Fibroblast of gingiva (primary cell): ENCODE data around the gene RFX8.

Source experiments
- DNase-seq: peaks from one replicate; pipeline ENCODE4 v3.0.0-alpha.2; 2011; ENCODE audit warnings: low read depth

Gene RFX8

DNA sequence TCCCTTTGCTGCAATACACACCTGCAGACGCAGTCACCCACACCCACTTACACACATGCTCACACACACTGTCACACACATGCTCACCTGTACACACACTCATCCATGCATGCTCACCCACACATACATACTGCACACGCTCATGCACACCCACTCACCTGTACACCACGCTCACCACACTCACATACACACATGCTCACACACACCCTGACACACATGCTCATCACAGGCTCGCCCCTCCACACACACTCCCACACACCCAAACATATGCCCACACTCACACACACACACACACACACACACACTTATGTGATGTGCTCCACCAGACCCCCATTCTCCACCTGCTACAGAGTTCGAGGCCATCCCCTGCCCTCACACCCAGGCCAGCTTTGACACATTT is 64.8 kb downstream of the RFX8 start:
- DNase-seq: no peak

DNA sequence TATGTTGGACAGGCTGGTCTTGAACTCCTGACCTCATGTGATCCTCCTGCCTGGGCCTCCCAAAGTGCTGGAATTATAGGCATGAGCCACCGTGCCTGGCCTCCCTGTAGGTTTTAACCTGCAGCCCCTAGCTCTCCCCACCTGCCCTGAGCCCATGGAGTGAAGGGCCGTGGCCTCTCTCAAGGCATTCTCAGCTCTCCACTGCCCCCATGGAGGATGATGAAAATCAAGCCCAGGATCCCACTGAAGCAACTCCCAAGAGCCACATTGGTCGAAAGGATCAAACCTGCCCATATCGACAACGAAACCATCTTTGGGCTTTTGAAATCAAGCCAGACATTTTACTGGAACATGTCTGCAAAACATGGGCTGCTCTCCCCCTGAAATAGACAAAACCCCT is 65.2 kb downstream of the RFX8 start:
- no peak for DNase-seq

DNA sequence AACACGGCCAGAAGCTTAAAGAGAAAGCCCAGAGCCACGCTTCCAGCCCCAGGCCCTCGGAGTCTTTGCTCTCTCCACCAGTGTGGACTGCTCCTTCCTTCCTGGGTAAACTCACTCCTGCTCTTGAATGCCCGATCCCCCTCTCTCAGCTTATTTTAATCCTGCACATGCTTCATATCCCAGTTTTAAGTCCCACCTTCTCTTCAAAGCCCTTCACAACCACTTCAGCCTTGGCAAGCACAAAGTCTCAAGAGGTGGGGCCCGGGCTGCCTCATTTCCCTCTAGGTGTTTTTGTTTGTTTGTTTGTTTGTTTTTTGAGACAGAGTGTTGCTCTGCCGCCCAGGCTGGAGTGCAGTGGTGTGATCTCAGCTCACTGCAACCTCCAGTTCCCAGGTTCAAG is 66.0 kb downstream of the RFX8 start:
- DNase-seq: no peak

DNA sequence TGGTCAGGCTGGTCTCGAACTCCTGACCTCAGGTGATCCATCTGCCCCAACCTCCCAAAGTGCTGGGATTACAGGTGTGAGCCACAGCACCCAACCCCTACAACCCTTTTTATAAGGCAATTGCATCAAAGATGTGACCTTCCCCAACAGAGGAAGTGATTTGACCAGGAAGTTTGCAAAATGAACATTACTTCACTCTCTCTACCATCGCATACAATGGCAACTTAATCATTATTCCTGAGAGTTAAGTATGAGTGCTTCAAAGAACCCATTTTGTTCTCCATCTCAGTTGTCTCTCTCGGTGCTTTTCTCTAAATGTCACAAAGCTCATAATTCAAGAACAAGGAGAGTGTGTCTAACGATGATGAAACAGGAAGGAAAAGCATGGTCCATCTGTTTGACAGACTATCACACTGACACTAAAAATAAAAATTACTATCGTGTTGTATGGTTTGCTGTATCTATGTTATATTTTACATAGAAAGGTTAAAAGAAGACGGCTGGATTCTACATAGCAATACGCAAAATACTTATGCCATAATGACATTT is 69.5 kb downstream of the RFX8 start:
- no peak for DNase-seq

DNA sequence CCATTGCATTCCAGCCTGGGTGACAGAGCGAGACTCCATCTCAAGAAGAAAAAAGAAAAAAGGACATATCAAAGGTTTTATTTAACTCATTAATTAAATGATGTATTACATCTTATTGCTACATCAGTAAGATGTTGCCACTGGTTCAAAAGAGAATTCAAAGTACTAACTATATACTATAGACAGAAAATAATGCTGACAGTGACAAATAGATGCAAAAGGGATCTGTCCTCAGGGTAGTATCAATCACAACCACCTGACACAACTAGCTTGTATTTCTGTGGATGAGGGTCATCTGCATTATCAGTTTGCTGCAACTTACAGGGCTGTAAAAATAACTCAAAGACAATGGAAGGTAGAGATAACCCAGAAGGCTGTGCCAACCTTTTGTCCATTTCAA is 71.2 kb downstream of the RFX8 start:
- no peak for DNase-seq

DNA sequence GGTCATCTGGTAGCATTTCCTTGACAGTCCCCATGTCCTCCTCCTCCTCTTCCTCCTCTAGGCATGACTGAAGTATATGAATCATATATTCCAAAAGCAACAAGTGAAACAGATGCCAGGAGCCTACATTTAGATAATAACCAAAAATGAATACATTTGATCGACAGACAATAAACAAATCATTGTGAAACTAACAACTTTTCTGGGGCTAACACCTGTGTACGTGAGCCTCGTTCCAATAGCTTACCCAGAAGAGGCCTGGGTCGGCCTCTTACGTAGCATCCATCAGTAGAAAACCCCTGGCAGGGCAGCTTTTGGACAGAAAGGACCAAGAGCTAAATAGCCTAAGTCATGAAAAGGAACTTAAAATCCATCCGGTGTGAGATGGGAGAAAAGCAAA is 72.3 kb downstream of the RFX8 start:
- no peak for DNase-seq

DNA sequence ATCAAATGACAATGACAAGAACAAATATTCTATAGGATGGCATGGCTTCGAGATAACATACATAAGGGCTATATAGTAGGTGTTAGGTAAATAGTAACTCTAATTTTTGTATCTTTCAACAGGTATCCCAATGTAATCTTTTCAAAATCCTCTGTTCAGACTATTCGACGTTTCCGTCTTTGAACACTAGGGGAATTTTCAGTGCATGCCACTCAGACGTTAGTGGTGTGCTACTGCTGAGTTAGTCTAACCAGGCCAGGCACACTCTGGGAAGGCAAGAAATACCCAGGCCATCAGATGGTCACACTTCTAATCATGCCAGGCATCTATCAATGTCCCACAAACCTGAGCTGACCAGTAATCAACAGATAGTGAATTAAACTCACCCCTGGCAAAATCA is 73.0 kb downstream of the RFX8 start:
- no peak for DNase-seq

DNA sequence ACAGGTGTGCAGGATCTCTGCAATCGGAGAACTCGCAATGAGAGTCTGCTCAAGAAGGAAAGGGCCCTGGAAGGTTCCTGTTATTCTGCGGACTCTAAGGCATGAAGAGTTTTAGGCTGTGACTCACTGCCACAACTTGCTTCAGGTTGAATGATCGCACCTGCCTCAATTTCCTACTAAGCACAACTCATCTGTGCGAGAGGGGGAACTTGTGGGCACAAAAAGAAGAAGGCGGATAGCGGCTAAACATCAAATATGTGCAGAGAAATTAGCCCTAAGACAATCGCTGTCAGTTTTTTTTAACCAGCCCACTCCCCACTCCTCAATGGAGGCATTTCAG is 73.6 kb downstream of the RFX8 start:
- no peak for DNase-seq

DNA sequence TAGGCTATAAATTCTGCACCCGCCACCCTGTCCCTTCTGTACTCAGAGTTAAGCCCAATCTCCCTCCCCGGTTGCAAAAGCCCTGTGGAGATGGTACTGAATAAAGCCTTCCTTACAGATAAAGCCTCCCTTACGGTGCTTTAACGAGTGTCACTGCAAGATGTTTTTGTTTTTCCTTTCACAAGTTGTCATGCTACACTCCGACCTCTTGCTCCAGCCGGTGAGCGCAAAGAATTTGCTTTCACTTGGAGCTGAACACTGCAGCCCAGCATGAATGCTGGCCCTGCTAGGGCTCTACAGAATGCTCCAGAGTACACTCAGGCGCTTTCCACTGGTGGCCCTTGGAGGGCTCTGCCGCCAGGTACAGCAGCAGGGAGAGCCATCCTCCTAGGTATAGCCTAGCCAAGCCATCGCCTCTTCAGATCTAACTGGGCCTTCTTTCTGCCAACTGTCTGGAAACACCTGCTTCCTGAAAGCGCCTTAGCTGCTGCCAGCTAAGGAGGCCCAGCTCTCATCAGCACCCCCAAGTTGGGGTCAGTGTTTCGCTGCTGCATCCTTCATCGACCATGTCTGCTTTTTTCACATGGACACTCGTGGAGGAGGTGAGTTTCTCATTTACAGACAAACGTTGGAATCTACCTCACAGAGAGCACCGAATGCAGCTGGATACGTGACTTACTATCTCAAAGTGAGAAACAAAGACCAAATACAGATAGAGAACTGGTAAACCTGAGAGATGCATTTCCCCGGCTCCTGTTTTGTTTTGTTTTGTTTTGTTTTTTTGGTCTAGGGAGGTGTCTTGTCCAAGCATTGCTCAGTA is 74.2 kb downstream of the RFX8 start:
- DNase-seq: no peak

DNA sequence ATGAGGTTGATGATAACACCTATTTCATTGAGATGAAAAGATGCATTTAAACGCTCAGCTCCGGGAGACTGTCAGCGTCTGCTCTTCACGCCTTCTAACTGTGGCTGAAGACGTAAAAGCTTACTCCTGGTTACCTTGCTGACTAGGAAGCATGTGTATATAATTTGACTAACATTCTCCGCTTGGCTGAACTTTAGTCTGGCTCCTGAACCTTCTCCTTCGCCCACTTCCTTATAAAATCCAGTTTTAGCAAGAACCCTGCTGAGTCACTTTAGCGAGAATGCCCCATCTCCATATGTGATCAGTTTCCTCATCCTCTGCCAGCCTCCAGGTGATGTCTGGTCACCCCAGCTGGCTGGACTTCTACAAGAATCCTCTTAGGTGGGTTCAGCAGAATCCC is 74.9 kb downstream of the RFX8 start:
- DNase-seq: no peak

DNA sequence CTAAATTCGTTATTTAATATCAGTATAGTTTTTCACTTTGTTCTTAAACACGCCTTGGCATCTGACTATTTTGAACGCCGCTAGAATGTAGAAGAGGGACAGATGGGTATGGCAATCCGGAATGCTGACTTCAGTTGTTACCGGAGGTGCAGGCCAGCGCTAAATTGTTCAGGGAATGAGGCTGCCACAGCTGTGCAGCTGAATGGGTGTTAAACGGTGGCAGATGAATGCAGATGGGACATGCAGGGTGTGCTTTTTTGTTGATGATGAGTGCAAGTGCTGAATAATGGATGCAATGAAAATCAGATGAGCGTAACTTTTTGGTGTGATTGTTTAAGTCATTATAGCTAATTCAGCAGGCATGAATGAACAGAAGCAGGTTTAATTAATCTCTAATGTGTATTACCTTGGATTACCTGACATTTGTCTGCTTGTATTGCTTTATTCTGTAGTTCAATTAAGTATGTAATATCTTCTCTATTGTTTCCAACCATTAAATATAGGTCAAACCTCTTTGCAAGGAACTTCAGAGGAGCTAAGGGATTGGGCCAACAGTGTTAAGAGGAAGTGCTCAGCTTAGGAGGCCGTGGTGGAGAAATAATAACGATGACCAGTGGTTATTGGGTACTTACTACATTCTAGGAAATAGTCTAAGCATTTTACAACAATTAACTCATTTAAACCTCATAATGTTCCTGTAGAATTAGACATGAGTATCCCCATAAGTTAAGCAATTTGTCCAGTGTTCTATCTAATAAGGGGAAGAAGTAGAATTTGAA is 75.7 kb downstream of the RFX8 start:
- DNase-seq: no peak

DNA sequence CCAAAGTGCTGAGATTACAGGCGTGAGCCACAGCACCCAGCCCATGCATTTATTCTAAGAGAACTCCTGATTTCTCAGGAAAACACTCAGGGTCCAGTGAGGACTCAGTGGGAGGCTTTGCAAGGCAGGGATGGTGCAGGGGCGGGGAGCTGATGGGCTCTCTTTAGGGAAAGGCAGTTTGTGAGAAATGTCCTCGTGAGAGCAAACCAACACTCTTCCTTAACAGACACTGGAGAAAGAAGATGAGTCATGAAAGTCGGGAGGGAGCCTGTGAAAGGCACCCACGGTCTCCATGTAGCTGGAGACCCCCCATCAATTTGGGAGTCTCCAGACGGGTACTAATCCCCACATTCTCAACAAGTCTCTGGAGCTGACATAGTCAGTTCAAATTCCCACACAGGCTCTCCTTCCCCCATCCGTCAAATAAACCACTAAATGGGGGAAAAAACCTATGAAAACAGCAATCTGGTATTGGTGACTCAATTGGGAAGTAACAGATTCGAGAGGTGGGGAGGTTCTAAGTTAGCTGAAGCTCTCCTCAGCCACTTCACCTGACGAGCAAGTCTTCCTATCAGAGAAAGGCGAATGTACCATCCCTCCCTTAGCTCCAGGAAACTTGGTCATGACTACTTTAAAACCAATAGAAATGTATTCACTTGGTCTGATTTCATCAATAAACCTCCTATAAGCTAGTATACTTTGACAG is 76.6 kb downstream of the RFX8 start:
- DNase-seq: no peak

DNA sequence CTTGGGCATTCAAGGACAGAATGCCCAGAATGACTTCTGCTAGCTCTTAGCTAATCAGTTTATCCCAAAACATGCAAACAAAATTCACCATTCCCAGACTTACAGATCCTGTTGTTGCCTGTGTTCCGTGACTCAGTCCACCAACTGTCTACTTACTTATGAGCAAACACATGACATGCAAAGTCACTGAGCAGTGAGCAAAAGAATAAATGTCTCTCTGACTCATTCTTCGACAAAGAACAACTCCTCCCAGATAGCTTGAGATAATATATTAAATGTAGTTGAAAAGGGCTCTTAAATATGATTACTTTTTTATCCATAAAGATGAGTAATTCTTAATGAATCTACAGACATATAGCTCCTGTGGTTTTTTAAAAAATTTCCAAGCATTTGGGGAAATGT is 78.6 kb downstream of the RFX8 start:
- peak; percentile 70 for DNase-seq

DNA sequence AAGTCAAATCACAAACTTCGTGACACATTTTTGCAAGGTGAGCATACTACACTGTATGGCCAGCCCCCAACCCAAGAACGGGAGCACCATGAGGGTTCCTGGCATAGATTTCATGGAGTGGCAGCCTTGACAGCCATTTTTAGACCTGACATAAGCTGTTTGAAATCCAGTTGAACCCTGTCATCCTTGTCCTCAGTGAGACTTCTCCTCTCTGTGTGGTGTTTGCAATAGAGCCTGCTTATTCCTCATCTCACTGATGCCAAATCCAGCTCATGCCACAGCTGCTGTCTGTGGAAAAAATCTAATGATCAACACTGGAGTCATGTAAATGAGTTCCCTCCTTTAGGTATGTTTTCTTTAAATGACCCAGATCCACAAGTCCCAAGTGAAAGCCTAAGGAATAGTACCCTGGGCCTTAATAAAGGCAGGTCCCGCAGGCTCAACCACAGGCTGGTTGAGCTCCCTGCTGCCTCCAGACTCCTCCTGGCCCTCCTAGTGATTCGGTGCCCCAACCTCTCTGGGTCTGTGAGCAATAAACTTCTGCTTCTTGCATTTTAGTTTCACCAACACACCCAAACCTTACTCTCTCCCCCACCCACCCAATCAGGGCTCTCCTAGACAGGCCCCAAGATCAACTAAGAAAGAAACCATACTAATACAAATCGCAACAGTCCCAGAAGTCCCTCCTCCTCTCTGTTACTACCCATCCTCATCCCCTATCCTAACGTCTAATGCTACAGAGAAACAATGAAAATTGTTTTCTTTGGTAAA is 79.2 kb downstream of the RFX8 start:
- DNase-seq: no peak

DNA sequence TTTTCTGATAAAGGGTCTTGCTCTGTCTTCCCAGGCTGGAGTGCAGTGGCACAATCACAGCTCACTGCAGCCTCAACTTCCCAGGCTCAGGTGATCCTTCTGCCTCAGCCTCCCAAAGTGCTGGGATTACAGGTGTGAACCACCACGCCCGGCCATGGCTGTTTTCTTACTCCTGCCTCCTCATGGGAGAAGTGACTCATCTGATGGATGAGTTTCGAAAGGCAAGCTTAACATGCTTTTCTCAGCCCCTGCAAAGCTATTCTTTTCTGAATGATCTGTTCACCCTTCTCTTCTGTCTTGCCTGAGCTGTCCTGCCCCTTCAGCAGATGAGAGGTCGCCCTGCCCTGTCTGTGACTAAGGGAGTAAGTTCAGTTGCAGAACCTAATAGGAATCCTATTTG is 86.7 kb downstream of the RFX8 start:
- peak; percentile 29 for DNase-seq

DNA sequence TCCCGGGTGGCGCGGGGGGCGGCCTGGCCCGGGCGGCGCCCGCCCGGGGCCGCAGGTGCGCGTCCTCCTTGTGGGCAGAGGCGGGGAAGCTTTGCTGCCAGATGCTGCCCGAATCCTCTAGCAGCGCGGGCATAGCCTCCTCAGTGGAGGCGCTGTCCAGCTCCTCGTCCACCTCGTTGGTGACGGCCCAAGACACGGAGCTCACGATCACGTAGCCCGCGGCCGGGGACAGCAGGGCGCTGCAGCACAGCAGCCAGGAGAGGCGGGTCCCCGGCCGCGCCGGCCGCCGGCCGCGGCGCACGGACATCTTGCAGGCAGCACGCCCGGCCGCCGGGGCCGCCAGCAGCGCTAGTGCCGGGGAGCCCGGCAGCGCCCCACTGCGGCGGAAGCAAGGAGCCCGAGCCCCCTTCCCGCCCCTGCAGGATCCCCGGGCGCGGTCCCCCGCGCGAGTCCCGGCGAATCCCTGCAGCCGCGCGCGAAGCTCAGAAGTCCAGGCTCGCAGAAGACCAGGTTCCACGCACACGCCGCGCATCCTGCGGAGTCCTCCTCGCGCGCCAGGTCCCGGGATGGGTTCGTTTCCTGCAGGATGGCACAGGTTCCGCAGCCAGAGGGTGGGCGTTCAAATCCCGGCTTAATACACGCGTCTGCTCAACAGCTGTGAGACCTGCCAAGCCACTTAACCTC is 87.6 kb downstream of the RFX8 start, which contains the start of gene CREG2:
TSS of gene CREG2 (minus strand) at position 353 of the 684 bp plus-strand sequence. CDS start at position 307, 46 bp downstream.
- DNase-seq: peak; percentile 35

DNA sequence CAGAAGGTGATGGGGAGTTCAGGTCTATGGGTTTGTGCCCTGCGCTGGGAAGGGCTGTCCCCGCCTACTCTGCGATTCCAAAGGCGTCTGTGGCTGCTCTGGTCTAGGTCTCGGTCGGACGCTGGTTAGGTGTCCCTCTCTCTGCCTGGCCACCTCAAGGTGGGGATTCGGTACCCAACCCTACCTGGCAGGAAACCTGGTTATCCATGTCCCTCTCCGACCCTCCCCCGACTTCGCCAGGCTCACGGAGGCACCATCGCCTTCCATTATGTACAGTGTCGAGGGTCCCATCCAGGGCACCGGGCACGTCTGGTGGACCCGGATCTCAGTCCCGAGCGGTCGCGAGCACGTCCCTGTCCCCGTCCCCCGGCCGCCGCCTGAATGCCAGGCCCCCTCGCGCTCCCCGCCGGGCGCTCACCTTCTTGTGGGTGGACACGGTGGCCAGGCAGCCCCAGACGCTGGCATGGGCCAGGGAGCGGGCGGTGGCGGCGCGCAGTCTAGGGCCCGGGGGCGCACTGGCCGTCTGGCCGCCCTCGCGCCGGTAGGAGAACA is 88.2 kb downstream of the RFX8 start:
- no peak for DNase-seq

DNA sequence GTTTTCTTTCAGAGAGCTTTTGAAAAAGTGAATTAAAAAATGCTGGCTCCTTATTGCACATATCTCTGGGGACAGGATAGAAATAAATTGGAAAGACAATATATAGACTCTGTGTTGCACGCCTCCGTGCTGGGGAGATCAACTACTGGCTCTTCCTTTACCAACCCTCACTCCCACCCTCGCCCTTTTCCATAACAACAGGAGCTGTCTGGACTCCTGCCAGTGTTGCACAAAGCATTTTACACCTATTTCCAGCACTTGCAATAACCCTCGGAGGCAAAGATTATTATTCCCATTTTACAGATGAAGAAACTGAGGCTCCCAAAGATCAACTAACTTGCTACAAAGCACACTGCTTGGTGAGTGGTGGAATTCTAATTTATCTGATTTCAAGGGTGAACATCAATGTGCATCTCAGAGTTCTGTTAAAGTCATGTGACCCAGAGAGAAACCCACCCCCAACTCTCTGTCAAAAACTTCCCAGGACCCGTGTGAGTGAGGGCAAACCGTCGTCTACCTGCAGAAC is 91.8 kb downstream of the RFX8 start:
- no peak for DNase-seq

DNA sequence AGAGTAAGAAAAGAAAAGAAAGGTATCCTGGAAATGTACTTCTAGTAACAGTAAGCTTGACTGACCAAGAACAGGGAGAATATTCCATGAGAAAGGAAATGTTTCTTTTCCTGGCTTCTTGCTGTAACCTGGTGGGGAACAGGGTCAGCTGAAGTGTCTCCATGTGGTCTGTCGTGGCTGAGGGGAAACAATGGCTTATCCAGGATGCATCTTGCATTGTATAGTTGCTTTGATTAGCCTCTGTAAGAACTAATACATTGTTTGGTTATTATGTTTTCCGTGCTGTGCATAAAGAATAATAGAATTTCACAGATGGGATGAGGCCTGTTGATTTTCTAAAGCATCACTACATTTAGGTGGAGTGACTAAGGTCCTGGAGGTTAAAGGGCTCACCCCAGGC is 92.5 kb downstream of the RFX8 start:
- DNase-seq: no peak

DNA sequence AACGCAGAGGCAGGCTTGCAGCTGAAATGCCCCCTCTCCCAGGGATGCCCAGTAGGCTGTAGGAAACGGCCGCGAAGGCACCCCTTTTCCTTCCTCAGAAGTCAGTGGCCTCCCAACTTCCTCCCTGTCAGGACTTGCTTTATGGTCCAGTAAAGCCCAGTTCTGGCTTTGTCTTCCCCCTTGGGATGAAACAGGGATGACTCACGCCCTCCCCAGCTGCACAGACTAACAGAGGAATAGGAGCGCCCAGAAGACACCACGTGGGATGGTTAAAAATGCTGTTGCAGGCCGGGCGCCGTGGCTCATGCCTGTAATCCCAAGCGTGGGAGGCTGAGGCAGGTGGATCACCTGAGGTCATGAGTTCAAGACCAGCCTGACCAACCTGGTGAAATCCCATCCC is 94.5 kb downstream of the RFX8 start:
- DNase-seq: peak; percentile 44

DNA sequence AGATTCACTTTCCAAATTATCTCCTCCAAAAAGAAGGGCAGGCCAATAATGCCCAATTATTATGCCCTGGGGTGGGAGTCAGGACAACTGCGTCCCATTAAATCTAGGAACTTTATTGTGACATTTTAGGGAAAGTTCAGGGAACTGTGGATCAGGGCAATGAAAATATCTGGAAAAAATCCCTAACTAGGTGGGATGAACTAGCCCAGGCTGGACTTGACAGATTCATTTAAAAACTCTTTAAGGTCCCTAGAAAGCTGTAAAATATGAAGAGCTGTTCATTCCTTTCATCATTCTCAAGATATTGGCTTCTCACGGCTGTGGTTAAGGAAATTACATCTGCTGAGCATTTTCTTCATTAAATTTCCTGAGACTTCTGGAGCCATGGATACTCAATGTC is 95.8 kb downstream of the RFX8 start:
- no peak for DNase-seq
